ENCODE data around the gene NEK8. TPM values are rescaled to one million over a fixed set of nuclear protein-coding genes. Genes with fewer than 3 reads are reported as not detected.

Gene NEK8
- total and polyA plus RNA-seq, 3 experiments from 2014 or later: 2.5 to 8.8 (median 8.0) TPM

DNA sequence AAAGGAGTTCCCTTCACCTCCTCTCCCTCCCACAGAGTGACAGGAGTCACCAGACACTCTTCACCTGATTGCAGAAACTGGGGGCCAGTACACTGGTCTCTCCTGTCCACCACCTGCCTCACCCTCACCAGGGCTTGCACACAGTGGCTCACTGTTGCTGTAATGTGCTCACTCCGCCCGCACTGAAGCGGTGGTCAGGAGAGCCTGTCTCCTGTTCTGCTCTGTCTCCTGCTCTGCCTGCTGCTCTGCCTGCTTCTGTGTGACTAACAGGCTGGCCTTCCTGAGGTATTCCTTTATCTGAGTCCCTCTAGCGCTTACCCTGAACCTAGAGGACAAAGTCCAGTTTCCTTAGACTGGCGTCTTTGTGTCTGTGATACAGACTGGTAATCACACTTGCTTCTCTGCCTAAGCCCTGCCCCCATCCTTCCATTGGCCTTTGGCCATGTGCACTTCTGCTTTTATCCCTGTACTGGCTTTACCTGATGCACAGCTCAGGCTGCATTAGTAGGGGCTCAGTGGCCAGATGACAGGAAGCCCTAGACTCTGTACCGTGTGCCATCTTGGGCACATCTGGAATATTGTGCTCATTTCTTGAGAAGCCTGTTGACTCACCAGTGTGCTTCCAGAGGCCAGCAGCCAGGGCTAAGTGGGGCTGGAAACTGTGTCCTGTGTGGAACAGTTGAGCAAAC, 30.2 kb upstream of the NEK8 start:
- no peaks in the 10 kb centered on the region for H3K4me1 Mint-ChIP-seq
- peaks cover 0 to 2% (median 0%) of the 10 kb centered on the region in 5 donors for H3K9me3 Mint-ChIP-seq
- Histone ChIP-seq H3K27ac (ENCODE audit: low read depth, low read length) (no peak overlapping the region), H3K9me3 (ENCODE audit: low read length) (no peaks in the 10 kb centered on the region), H3K27me3 (ENCODE audit: insufficient read depth, low read length, poor library complexity, severe bottlenecking) (no peaks in the 10 kb centered on the region), H3K36me3 (ENCODE audit: insufficient read depth, low read length) (peaks cover 92% of the 10 kb centered on the region), H3K4me1 (ENCODE audit: insufficient read depth, low read length) (no peaks in the 10 kb centered on the region), H3K4me3 (ENCODE audit: low read length) (no peak overlapping the region)
- no peak overlapping the region for H3K4me3 Mint-ChIP-seq
- CTCF ChIA-PET: no interaction called here
- no peaks in the 10 kb centered on the region for H3K27me3 Mint-ChIP-seq
- POLR2A ChIA-PET: no interaction called here
- peaks cover 0 to 98% (median 15%) of the 10 kb centered on the region in 3 donors for H3K36me3 Mint-ChIP-seq
- H3K27ac Mint-ChIP-seq: peak overlapping the region in 1 of 8 donors; percentile 47
- no peak for DNase-seq

DNA sequence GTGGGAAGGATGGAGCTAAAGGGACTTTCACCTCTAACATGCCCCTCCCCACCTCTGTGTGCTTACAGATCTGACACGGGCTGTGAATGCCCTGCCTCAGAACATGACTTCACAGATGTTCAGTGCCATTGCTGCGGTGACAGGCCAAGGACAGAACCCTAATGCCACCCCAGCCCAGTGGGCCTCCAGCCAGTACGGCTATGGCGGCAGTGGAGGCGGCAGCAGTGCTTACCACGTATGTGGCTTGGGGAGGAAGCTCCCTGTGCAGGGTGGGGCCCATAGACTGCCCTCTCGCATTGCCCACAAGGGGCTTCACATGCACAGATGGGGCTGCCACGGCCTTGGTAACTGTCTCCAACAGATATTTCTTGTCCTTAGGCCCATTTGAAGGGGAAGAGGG, 28.3 kb upstream of the NEK8 start:
- Histone ChIP-seq H3K27ac (ENCODE audit: low read depth, low read length) (no peak overlapping the region), H3K36me3 (ENCODE audit: insufficient read depth, low read length) (peaks cover 75% of the 10 kb centered on the region), H3K4me1 (ENCODE audit: insufficient read depth, low read length) (no peaks in the 10 kb centered on the region), H3K27me3 (ENCODE audit: insufficient read depth, low read length, poor library complexity, severe bottlenecking) (no peaks in the 10 kb centered on the region), H3K9me3 (ENCODE audit: low read length) (no peaks in the 10 kb centered on the region), H3K4me3 (ENCODE audit: low read length) (no peak overlapping the region)
- ChIA-PET POLR2A (no interaction called here), CTCF (interaction anchor here (0.9 kb wide), 1 partner anchor 27 kb away, joined by 3 read pairs; no protein-coding TSS in a partner anchor)
- Mint-ChIP-seq H3K9me3 (peaks cover 0 to 2% (median 0%) of the 10 kb centered on the region in 5 donors), H3K36me3 (peaks cover 0 to 94% (median 14%) of the 10 kb centered on the region in 3 donors), H3K27ac (no peak overlapping the region), H3K4me1 (no peaks in the 10 kb centered on the region), H3K27me3 (no peaks in the 10 kb centered on the region), H3K4me3 (no peak overlapping the region)
- DNase-seq: no peak

DNA sequence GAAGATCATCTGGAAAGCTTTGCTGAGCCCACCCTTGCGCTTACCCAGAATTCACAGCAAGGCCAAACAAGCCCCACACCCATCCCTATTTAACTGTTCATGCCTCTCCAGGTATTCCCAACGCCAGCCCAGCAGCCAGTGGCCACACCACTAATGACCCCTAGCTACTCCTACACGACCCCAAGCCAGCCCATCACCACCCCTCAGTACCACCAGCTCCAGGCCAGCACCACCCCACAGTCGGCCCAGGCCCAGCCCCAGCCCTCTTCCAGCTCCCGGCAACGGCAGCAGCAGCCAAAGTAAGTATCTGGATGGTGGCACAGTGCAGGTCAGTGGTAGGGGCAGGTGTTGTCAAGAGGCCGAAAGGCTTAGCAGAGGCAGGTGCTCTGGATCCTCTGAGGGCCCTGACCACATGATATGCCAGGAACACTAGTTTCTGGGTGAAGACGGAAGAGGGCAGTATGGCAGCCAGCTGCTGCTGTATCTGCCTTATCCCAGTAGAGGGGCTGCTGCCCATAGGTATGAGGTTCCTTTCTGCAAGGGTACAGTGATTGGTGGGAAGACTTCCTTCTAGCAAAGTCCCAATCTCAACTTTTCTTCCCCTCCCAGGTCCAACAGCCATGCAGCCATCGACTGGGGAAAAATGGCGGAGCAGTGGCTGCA, 27.6 kb upstream of the NEK8 start:
- DNase-seq: no peak
- POLR2A ChIA-PET: interaction anchor here (0.5 kb wide), 1 partner anchor 10 kb away, joined by 4 read pairs; the partner anchor contains the start of gene PROCA1
- H3K27ac ChIP-seq (ENCODE audit: low read depth, low read length): no peak overlapping the region
- H3K27ac Mint-ChIP-seq: peak overlapping the region in 1 of 8 donors; percentile 89
- no peaks in the 10 kb centered on the region for H3K27me3 Mint-ChIP-seq
- H3K27me3 ChIP-seq (ENCODE audit: insufficient read depth, low read length, poor library complexity, severe bottlenecking): no peaks in the 10 kb centered on the region
- no peak overlapping the region for H3K4me3 ChIP-seq (ENCODE audit: low read length)
- CTCF ChIA-PET: interaction anchor here (0.9 kb wide), 1 partner anchor 26 kb away, joined by 3 read pairs; no protein-coding TSS in a partner anchor
- no peaks in the 10 kb centered on the region for H3K4me1 Mint-ChIP-seq
- no peaks in the 10 kb centered on the region for H3K4me1 ChIP-seq (ENCODE audit: insufficient read depth, low read length)
- H3K4me3 Mint-ChIP-seq: no peak overlapping the region
- no peaks in the 10 kb centered on the region for H3K9me3 ChIP-seq (ENCODE audit: low read length)
- peaks cover 0 to 90% (median 14%) of the 10 kb centered on the region in 3 donors for H3K36me3 Mint-ChIP-seq
- H3K9me3 Mint-ChIP-seq: peaks cover 0 to 2% (median 0%) of the 10 kb centered on the region in 5 donors
- peaks cover 68% of the 10 kb centered on the region for H3K36me3 ChIP-seq (ENCODE audit: insufficient read depth, low read length)

DNA sequence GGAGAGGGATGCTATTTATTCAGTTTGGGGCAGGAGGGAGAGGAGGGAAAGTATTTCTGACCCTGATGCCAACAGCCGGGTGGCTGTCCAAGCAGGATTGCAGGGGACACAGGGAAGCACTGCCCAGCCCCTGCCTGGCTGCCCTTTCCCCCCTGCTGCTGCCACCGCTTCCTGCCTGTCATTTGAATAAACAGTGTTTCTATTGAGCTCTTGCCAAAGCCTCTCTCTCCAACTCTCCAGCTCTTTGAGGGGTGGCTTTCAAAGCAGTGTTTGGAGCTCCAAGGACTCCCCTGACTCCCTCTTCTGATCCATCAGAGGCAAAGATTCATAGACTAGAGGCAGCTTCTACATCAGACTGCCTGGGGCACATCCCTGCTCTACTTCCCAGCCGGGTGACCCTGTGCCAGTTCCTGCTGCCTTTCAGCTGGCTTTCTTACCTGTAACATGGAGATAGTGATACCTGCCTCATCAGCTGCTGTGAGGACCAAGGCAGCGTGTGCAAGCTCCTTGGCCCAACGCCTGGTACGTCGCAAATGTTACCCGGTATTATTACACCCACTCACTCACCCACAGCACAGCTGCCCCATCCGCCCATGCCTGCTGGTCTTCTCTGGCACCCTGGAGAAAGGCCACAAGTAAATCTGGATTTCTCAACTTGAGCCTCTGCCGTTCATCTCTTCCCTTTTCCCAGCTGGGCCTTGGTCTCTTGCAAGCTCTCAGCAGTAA, 26.4 kb upstream of the NEK8 start:
- no peak overlapping the region for H3K4me3 Mint-ChIP-seq

DNA sequence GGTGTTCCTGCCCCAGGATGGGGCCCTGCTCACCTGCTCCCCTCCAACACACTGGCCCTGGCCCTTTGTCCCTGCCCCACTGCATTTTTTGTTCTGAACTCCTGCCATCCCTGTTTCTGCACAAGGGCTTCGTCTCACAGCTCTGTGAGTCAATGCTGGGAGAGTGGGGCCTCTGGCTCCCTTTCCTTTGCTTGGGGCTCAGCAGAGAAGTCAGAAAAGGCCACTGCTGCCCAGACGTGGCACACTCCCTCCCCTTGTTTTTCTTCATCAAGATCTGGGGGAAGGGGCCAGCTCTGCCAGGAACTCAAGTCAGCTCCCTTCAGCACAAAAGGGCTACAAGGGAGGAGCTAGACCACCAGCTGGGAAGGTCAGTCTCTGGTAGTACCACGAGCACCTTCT, 25.8 kb upstream of the NEK8 start:
- Histone ChIP-seq H3K4me3 (ENCODE audit: low read length) (no peak overlapping the region), H3K27ac (ENCODE audit: low read depth, low read length) (no peak overlapping the region), H3K4me1 (ENCODE audit: insufficient read depth, low read length) (no peaks in the 10 kb centered on the region), H3K36me3 (ENCODE audit: insufficient read depth, low read length) (peaks cover 54% of the 10 kb centered on the region), H3K27me3 (ENCODE audit: insufficient read depth, low read length, poor library complexity, severe bottlenecking) (no peaks in the 10 kb centered on the region), H3K9me3 (ENCODE audit: low read length) (no peaks in the 10 kb centered on the region)
- Mint-ChIP-seq H3K4me1 (peaks cover 3 to 6% (median 4%) of the 10 kb centered on the region in 3 donors), H3K4me3 (no peak overlapping the region), H3K27ac (peak overlapping the region in 1 of 8 donors; percentile 17), H3K27me3 (no peaks in the 10 kb centered on the region), H3K36me3 (peaks cover 0 to 73% (median 11%) of the 10 kb centered on the region in 3 donors), H3K9me3 (peaks cover 0 to 2% (median 0%) of the 10 kb centered on the region in 5 donors)
- DNase-seq: no peak
- ChIA-PET CTCF (interaction anchor here (1.6 to 2.4 kb wide), 2 partner anchors 9 to 10 kb away, joined by 3 to 7 read pairs; partner anchors contain the start of gene PROCA1), POLR2A (no interaction called here)

More for the DNA sequence above, 26.4 kb upstream of the NEK8 start:
- CTCF ChIA-PET: interaction anchor here (1.6 to 2.4 kb wide), 2 partner anchors 9 kb away, joined by 3 to 7 read pairs; partner anchors contain the start of gene PROCA1
- Histone ChIP-seq H3K36me3 (ENCODE audit: insufficient read depth, low read length) (peaks cover 59% of the 10 kb centered on the region), H3K4me1 (ENCODE audit: insufficient read depth, low read length) (no peaks in the 10 kb centered on the region), H3K27me3 (ENCODE audit: insufficient read depth, low read length, poor library complexity, severe bottlenecking) (no peaks in the 10 kb centered on the region), H3K9me3 (ENCODE audit: low read length) (no peaks in the 10 kb centered on the region), H3K27ac (ENCODE audit: low read depth, low read length) (no peak overlapping the region), H3K4me3 (ENCODE audit: low read length) (no peak overlapping the region)
- DNase-seq: no peak
- Mint-ChIP-seq H3K4me1 (peaks cover 0 to 1% (median 1%) of the 10 kb centered on the region in 3 donors), H3K9me3 (peaks cover 0 to 2% (median 0%) of the 10 kb centered on the region in 5 donors), H3K36me3 (peaks cover 0 to 79% (median 14%) of the 10 kb centered on the region in 3 donors), H3K27ac (peak overlapping the region in 5 of 8 donors; percentile 17 to 89 (median 47)), H3K27me3 (no peaks in the 10 kb centered on the region)
- POLR2A ChIA-PET: no interaction called here

DNA sequence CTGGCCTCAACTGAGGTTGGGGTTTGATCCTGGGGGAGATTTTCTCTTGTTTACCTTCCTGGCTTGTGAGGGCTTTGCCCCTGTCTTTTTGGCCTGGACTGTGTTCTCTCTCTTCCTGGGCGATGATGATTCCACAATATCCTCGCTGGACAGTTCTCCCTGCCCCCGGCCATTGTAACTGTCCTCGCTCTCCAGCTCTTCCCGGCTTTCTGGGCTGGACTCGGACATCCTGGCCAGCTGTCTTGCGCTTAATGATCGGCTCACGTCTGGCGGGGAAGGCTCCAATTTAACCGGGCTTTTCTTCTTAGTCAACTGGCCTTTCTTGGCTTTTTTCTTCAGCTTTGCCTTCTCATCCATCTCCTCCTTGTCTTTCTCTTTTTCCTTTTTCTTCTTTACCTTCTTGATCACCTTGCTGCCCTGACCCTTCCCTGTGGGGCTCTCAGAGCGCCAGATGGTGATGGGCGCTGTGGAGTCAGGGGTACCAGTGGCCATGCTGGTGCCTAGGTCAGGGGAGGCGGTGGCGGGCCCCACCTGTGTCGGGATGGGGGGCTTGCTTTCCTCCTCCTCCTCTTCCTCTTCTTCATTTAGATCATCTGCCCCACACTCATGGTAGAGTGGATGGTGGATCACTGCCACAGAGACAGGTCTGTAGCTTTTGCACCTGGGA, 24.9 kb upstream of the NEK8 start:
- Histone ChIP-seq H3K9me3 (ENCODE audit: low read length) (no peaks in the 10 kb centered on the region), H3K36me3 (ENCODE audit: insufficient read depth, low read length) (peaks cover 44% of the 10 kb centered on the region), H3K4me3 (ENCODE audit: low read length) (no peak overlapping the region), H3K27ac (ENCODE audit: low read depth, low read length) (no peak overlapping the region), H3K4me1 (ENCODE audit: insufficient read depth, low read length) (no peaks in the 10 kb centered on the region), H3K27me3 (ENCODE audit: insufficient read depth, low read length, poor library complexity, severe bottlenecking) (no peaks in the 10 kb centered on the region)
- ChIA-PET POLR2A (no interaction called here), CTCF (interaction anchor here (2.4 kb wide), 1 partner anchor 8 kb away, joined by 7 read pairs; the partner anchor contains the start of gene PROCA1)
- no peak for DNase-seq
- no peak overlapping the region for H3K4me3 Mint-ChIP-seq
- H3K9me3 Mint-ChIP-seq: peaks cover 0 to 2% (median 0%) of the 10 kb centered on the region in 5 donors
- H3K36me3 Mint-ChIP-seq: peaks cover 0 to 64% (median 8%) of the 10 kb centered on the region in 3 donors
- H3K27me3 Mint-ChIP-seq: no peaks in the 10 kb centered on the region
- peaks cover 3 to 6% (median 4%) of the 10 kb centered on the region in 3 donors for H3K4me1 Mint-ChIP-seq
- H3K27ac Mint-ChIP-seq: peak overlapping the region in 4 of 8 donors; percentile 14 to 90 (median 50)

DNA sequence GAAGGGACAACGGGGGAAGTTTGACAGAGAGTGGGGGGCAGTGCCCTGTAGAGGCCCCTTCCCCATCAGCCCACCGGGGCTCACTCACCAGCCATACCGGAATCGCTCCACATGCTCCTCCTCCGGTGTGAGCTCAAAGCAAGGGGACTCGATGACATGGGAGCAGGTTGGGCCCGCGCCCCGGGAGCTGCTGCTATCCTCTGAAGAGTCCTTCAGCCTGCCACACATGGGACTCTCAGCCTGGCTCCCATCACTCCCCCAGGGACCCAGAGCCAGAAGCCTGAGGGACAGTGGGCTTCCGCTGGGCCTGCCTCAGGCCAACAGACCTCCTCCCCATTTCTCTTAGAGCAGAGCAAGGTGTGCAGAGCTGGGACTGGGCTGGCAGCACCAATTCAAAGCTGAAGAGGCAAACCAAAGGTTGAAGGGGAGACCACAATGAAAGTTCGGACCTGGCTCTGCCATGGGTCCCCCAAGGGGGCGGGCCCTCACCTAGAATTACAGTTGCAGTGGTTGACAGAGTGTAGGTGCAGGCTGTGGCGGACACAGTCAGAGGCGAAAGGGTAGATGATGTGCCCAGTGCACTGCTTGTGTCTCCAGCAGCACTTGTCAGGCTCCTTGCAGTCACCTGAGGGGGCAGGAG, 24.2 kb upstream of the NEK8 start:
- H3K36me3 Mint-ChIP-seq: peaks cover 0 to 58% (median 8%) of the 10 kb centered on the region in 3 donors
- H3K27ac Mint-ChIP-seq: peak overlapping the region in 1 of 8 donors; percentile 90
- ChIA-PET POLR2A (interaction anchor here (0.5 kb wide), 1 partner anchor 11 kb away, joined by 3 read pairs; no protein-coding TSS in a partner anchor), CTCF (interaction anchor here (1.0 kb wide), 1 partner anchor 56 kb away, joined by 3 read pairs; no protein-coding TSS in a partner anchor)
- H3K27me3 ChIP-seq (ENCODE audit: insufficient read depth, low read length, poor library complexity, severe bottlenecking): no peaks in the 10 kb centered on the region
- no peak for DNase-seq
- no peak overlapping the region for H3K4me3 ChIP-seq (ENCODE audit: low read length)
- H3K4me1 Mint-ChIP-seq: peaks cover 3 to 6% (median 4%) of the 10 kb centered on the region in 3 donors
- H3K27me3 Mint-ChIP-seq: no peaks in the 10 kb centered on the region
- H3K4me3 Mint-ChIP-seq: no peak overlapping the region
- H3K4me1 ChIP-seq (ENCODE audit: insufficient read depth, low read length): no peaks in the 10 kb centered on the region
- H3K36me3 ChIP-seq (ENCODE audit: insufficient read depth, low read length): peaks cover 38% of the 10 kb centered on the region
- peaks cover 0 to 2% (median 0%) of the 10 kb centered on the region in 5 donors for H3K9me3 Mint-ChIP-seq
- no peak overlapping the region for H3K27ac ChIP-seq (ENCODE audit: low read depth, low read length)
- no peaks in the 10 kb centered on the region for H3K9me3 ChIP-seq (ENCODE audit: low read length)

All from CD8-positive, alpha-beta memory T cell (primary cell).